ENCODE results near the gene SUSD6. TPM values are rescaled to one million over a fixed set of nuclear protein-coding genes. Genes with fewer than 3 reads are reported as not detected.

The SUSD6 gene
- polyA plus RNA-seq, 2 of the 4 experiments (the other 2 are of a cell fraction), result 4.3 to 7.0 TPM

DNA sequence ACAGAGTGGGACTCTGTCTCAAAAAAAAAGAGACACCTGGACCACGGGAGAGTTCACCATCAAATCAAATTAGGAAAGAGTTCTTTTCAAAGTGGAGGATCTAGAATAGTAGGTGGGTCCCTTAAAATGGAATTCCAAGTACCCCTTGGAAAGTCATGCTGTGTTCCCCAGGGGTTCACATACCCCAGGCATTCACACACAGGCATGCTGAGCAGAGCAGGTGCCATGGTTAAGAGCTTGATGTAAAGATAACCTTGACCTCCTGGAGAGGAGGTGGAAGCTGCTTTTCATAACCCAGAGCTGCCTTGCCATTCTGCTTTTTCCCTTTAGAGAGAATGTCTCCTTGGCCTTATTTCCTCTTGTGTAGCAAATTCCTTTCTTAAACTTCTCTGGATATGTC lies 141.4 kb downstream of the SUSD6 start:
- FAIRE-seq (no peak), DNase-seq (ENCODE audit: low read depth in 1 of 2, low spot score in 1 of 2) (no peak), ATAC-seq (no peak)
- Histone ChIP-seq H3K9me3 (no peaks in the 10 kb centered on the region), H3K4me2 (no peak overlapping the region), H3K4me3 (no peak overlapping the region), H3K4me1 (peaks cover 12% of the 10 kb centered on the region), H3K27ac (no peak overlapping the region)
- 10% methylated on average over 1 of the region's 1 CpG for WGBS (ENCODE audit: missing lambda C conversion rate)
- TF ChIP-seq HOXB5 (CRISPR knock-in tag; IDR thresholded peaks at IDR 0.05) (no peak), HOXA7 (CRISPR knock-in tag; IDR thresholded peaks at IDR 0.05) (no peak), TFCP2L1 (CRISPR knock-in tag; IDR thresholded peaks at IDR 0.05) (no peak), FOSL2 (IDR thresholded peaks at IDR 0.05) (no peak), FOSL2 (CRISPR knock-in tag; IDR thresholded peaks at IDR 0.05) (no peak), ZNF302 (CRISPR knock-in tag; IDR thresholded peaks at IDR 0.05) (no peak), CBX2 (IDR thresholded peaks at IDR 0.05; ENCODE audit: borderline replicate concordance, low read depth) (no peak), FOXS1 (CRISPR knock-in tag; IDR thresholded peaks at IDR 0.05) (no peak), POLR2A (IDR thresholded peaks at IDR 0.05; ENCODE audit: low read length) (no peak), MAZ (IDR thresholded peaks at IDR 0.05; ENCODE audit: borderline replicate concordance, low read depth, low read length) (no peak), NPAS2 (CRISPR knock-in tag; IDR thresholded peaks at IDR 0.05; ENCODE audit: borderline replicate concordance) (no peak), CEBPB (IDR thresholded peaks at IDR 0.05) (no peak), MAFK (IDR thresholded peaks at IDR 0.05; ENCODE audit: partially characterized antibody) (no peak), ESRRA (IDR thresholded peaks at IDR 0.05; ENCODE audit: borderline replicate concordance, low read length) (no peak), HOXB13 (CRISPR knock-in tag; IDR thresholded peaks at IDR 0.05; ENCODE audit: low read depth) (no peak)
- TF ChIP-seq, protein P1, sequence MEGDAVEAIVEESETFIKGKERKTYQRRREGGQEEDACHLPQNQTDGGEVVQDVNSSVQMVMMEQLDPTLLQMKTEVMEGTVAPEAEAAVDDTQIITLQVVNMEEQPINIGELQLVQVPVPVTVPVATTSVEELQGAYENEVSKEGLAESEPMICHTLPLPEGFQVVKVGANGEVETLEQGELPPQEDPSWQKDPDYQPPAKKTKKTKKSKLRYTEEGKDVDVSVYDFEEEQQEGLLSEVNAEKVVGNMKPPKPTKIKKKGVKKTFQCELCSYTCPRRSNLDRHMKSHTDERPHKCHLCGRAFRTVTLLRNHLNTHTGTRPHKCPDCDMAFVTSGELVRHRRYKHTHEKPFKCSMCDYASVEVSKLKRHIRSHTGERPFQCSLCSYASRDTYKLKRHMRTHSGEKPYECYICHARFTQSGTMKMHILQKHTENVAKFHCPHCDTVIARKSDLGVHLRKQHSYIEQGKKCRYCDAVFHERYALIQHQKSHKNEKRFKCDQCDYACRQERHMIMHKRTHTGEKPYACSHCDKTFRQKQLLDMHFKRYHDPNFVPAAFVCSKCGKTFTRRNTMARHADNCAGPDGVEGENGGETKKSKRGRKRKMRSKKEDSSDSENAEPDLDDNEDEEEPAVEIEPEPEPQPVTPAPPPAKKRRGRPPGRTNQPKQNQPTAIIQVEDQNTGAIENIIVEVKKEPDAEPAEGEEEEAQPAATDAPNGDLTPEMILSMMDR (IDR thresholded peaks at IDR 0.05), result no peak
- TF ChIP-seq, protein P2, sequence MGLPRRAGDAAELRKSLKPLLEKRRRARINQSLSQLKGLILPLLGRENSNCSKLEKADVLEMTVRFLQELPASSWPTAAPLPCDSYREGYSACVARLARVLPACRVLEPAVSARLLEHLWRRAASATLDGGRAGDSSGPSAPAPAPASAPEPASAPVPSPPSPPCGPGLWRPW (IDR thresholded peaks at IDR 0.05), result no peak
- TF ChIP-seq, protein P3, sequence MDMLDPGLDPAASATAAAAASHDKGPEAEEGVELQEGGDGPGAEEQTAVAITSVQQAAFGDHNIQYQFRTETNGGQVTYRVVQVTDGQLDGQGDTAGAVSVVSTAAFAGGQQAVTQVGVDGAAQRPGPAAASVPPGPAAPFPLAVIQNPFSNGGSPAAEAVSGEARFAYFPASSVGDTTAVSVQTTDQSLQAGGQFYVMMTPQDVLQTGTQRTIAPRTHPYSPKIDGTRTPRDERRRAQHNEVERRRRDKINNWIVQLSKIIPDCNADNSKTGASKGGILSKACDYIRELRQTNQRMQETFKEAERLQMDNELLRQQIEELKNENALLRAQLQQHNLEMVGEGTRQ (IDR thresholded peaks at IDR 0.05), result no peak
- ChIA-PET POLR2A (interaction anchor here (1.5 kb wide), 1 partner anchor 14 kb away, joined by 5 read pairs; the partner anchor contains the start of gene SRSF5), CTCF (interaction anchor here (0.7 to 1.7 kb wide), 3 partner anchors 22 to 358 kb away, joined by 3 to 4 read pairs (median 3); no protein-coding TSS in a partner anchor)

DNA sequence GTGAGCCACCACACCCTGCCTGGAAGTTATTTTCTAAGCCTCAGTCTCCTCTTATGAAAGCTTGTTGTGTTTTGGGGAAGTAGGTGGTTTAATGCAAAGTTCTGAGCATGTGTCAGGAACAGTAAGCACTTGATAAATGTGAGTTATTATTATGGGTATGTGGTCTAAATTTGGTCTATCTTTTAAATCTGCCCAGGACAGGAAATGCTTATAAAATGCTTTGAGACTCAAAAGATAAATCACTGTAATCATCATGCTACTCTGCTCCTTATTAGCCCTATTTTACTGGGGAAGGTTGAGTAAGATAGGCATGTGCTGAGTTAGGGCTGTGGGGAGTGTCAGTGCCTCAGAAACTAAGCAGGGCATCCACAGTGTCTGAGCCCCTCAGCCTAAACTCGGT lies 142.5 kb downstream of the SUSD6 start:
- ChIA-PET POLR2A (interaction anchor here (1.0 kb wide), 1 partner anchor 13 kb away, joined by 3 read pairs; the partner anchor contains the start of gene SRSF5), CTCF (interaction anchor here (0.6 to 1.2 kb wide), 2 partner anchors 9 to 169 kb away, joined by 3 read pairs; no protein-coding TSS in a partner anchor)
- no peak for ATAC-seq
- Histone ChIP-seq H3K4me3 (no peak overlapping the region), H3K9me3 (no peaks in the 10 kb centered on the region), H3K4me2 (no peak overlapping the region), H3K27ac (no peak overlapping the region), H3K4me1 (peaks cover 12% of the 10 kb centered on the region)
- WGBS (ENCODE audit: missing lambda C conversion rate), result 21% methylated on average over 1 of the region's 1 CpG
- FAIRE-seq, result no peak
- TF ChIP-seq FOSL2 (IDR thresholded peaks at IDR 0.05) (no peak), FOSL2 (CRISPR knock-in tag; IDR thresholded peaks at IDR 0.05) (no peak), FOXS1 (CRISPR knock-in tag; IDR thresholded peaks at IDR 0.05) (no peak), EHMT2 (IDR thresholded peaks at IDR 0.05; ENCODE audit: low read depth) (no peak), GATA3 (IDR thresholded peaks at IDR 0.05; ENCODE audit: borderline replicate concordance) (no peak)
- TF ChIP-seq, protein P4, sequence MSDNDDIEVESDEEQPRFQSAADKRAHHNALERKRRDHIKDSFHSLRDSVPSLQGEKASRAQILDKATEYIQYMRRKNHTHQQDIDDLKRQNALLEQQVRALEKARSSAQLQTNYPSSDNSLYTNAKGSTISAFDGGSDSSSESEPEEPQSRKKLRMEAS (IDR thresholded peaks at IDR 0.05), result no peak
- TF ChIP-seq, protein P5, sequence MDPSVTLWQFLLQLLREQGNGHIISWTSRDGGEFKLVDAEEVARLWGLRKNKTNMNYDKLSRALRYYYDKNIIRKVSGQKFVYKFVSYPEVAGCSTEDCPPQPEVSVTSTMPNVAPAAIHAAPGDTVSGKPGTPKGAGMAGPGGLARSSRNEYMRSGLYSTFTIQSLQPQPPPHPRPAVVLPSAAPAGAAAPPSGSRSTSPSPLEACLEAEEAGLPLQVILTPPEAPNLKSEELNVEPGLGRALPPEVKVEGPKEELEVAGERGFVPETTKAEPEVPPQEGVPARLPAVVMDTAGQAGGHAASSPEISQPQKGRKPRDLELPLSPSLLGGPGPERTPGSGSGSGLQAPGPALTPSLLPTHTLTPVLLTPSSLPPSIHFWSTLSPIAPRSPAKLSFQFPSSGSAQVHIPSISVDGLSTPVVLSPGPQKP (IDR thresholded peaks at IDR 0.05; ENCODE audit: low read depth, low read length), result no peak
- DNase-seq (ENCODE audit: low read depth in 1 of 2, low spot score in 1 of 2), result no peak
